Esophagus muscularis mucosa (tissue), 4 donors: ENCODE results near the gene PATL1. TPM values are rescaled to one million over a fixed set of nuclear protein-coding genes. Genes with fewer than 3 reads are reported as not detected.
"Not testable (repeated sequence)": the region's sequence is repeated elsewhere in the genome, so short reads cannot be mapped to it uniquely, and the experiment has no call there.

Experiments
- DNase-seq: peaks from one replicate; pipeline ENCODE4 v3.0.0-alpha.2; 2017; ENCODE audit errors: extremely low spot score
- H3K27ac ChIP-seq, 4 donors: fragments of 200-600 bp; sonication (generic); replicated peaks in 1 of 4; 1 replicate in 3 of 4; 2 replicates in 1 of 4; pipeline ENCODE4 v1.5.1; 2016 to 2019; ENCODE audit warnings: mild to moderate bottlenecking in 1 of 4
- H3K27me3 ChIP-seq, 4 donors: fragments of 200-600 bp; sonication (generic); one replicate each; pipeline versions ENCODE4 v1.5.1 to v1.6.0; 2016 to 2019
- H3K36me3 ChIP-seq, 4 donors: fragments of 200-600 bp; sonication (generic); one replicate each; pipeline ENCODE4 v1.5.1; 2016 to 2019
- H3K4me1 ChIP-seq, 4 donors: fragments of 200-600 bp; sonication (generic); one replicate each; pipeline ENCODE4 v1.5.1; 2016 to 2019
- H3K4me3 ChIP-seq, 4 donors: fragments of 200-600 bp; sonication (generic); 1 replicate in 2 of 4; 2 replicates in 2 of 4; pipeline ENCODE4 v1.5.1; 2016 to 2019; ENCODE audit warnings: mild to moderate bottlenecking in 4 of 4, moderate library complexity in 1 of 4
- H3K9me3 ChIP-seq, 4 donors: fragments of 200-600 bp; sonication (generic); 1 replicate in 3 of 4; 2 replicates in 1 of 4; pipeline ENCODE4 v1.5.1; 2016 to 2019
- CTCF ChIP-seq, 3 experiments: fragments of 200-600 bp in 2 of 3; fragments of 450-650 bp in 1 of 3; sonication (generic) in 2 of 3; IDR thresholded peaks; one replicate each; pipeline ENCODE4 v1.5.1; 2017 to 2019; ENCODE audit warnings: antibody characterized with exemption in 3 of 3, mild to moderate bottlenecking in 2 of 3, moderate library complexity in 1 of 3
- EP300 ChIP-seq: sonication (generic); formaldehyde crosslinking; IDR thresholded peaks from one replicate; pipeline ENCODE4 v1.6.1; 2017; ENCODE audit warnings: antibody characterized with exemption
- POLR2A ChIP-seq: fragments of 450-650 bp; IDR thresholded peaks from one replicate; pipeline ENCODE4 v1.6.1; 2017; ENCODE audit warnings: antibody characterized with exemption, moderate library complexity, mild to moderate bottlenecking, low read depth
- POLR2AphosphoS5 ChIP-seq, 2 donors: sonication (generic); formaldehyde crosslinking; IDR thresholded peaks; one replicate each; pipeline ENCODE4 v1.6.1; 2017; ENCODE audit warnings: antibody characterized with exemption in 2 of 2
- WGBS: methylation state at CpG from one replicate; pipeline ENCODE4 v1.1.5; 2018; 5-methylcytosine and 5-hydroxymethylcytosine counted together
- intact Hi-C: fragments of 100-400 bp; cut with DNase I; formaldehyde crosslinking; loops from one replicate; pipeline ENCODE4 v1.15.1; 2023
- total RNA-seq, 4 donors: library from RNA; depleted of rRNA; stranded (reverse); fragments of >200 nt; gene quantifications; one replicate each; pipeline versions ENCODE4 v1.1.0 to v1.2.1, GENCODE V29; 2016

The PATL1 gene
- total RNA-seq, 4 donors from 2014 or later, result 12.5 to 18.5 (median 16.1) TPM

- Histone ChIP-seq H3K27ac (no peak overlapping the region), H3K36me3 (peaks cover 68 to 97% (median 83%) of the 10 kb centered on the region in 4 donors)
Measured at GRCh38 chr11:59641156-59641555, 27.7 kb downstream of the PATL1 start.

GRCh38 chr11:59630493-59630892, 38.3 kb downstream of the PATL1 start:
- Histone ChIP-seq H3K36me3 (peaks cover 2 to 27% (median 7%) of the 10 kb centered on the region in 4 donors), H3K27ac (no peak overlapping the region), H3K9me3 (no peaks in the 10 kb centered on the region), H3K27me3 (no peaks in the 10 kb centered on the region), H3K4me1 (no peaks in the 10 kb centered on the region), H3K4me3 (no peak overlapping the region)
- intact Hi-C loops, result no loop called here
- 84% methylated on average over 2 of the region's 2 CpGs for WGBS
- no peak for TF ChIP-seq POLR2A
- TF ChIP-seq EP300, result no peak
- no peak for TF ChIP-seq CTCF (IDR thresholded peaks at IDR 0.05)
- TF ChIP-seq POLR2AphosphoS5 (IDR thresholded peaks at IDR 0.05), result no peak
- no peak for DNase-seq

More at GRCh38 chr11:59641156-59641555, 27.7 kb downstream of the PATL1 start:
- no peak for TF ChIP-seq EP300
- TF ChIP-seq CTCF (IDR thresholded peaks at IDR 0.05), result no peak
- no peak for TF ChIP-seq POLR2AphosphoS5 (IDR thresholded peaks at IDR 0.05)
- no peak for TF ChIP-seq POLR2A
- no peak for DNase-seq
- Histone ChIP-seq H3K9me3 (no peaks in the 10 kb centered on the region), H3K27me3 (no peaks in the 10 kb centered on the region), H3K4me3 (no peak overlapping the region), H3K4me1 (peaks cover 0 to 13% (median 6%) of the 10 kb centered on the region in 4 donors)
- intact Hi-C loops, result no loop called here
- WGBS, result 91% methylated on average over 3 of the region's 3 CpGs

- peaks cover 0 to 22% (median 5%) of the 10 kb centered on the region in 4 donors for H3K36me3 ChIP-seq
- H3K4me3 ChIP-seq, result no peak overlapping the region
- no peaks in the 10 kb centered on the region for H3K9me3 ChIP-seq
- TF ChIP-seq EP300, result no peak
- no peak for TF ChIP-seq POLR2AphosphoS5 (IDR thresholded peaks at IDR 0.05)
- no peak for TF ChIP-seq CTCF (IDR thresholded peaks at IDR 0.05)
- no peak for TF ChIP-seq POLR2A
- no peaks in the 10 kb centered on the region for H3K4me1 ChIP-seq
- no peaks in the 10 kb centered on the region for H3K27me3 ChIP-seq
- no peak for DNase-seq
- H3K27ac ChIP-seq, result no peak overlapping the region
- intact Hi-C loops, result no loop called here
Measured at GRCh38 chr11:59629996-59630395, 38.8 kb downstream of the PATL1 start.

GRCh38 chr11:59626969-59627368, 41.9 kb downstream of the PATL1 start:
- H3K27me3 ChIP-seq, DNase-seq, H3K4me3 ChIP-seq, H3K9me3 ChIP-seq, H3K4me1 ChIP-seq, H3K27ac ChIP-seq, intact Hi-C loops: not testable (repeated sequence)
- 86% methylated on average over 4 of the region's 4 CpGs for WGBS
- H3K36me3 ChIP-seq, result peaks cover 0 to 15% (median 2%) of the 10 kb centered on the region in 4 donors

GRCh38 chr11:59625703-59626102, 43.1 kb downstream of the PATL1 start:
- 89% methylated on average over 3 of the region's 3 CpGs for WGBS
- intact Hi-C loops, result no loop called here

More at GRCh38 chr11:59625703-59626102, 43.1 kb downstream of the PATL1 start:
- Histone ChIP-seq H3K9me3 (no peaks in the 10 kb centered on the region), H3K27me3 (no peaks in the 10 kb centered on the region), H3K27ac (no peak overlapping the region), H3K36me3 (peaks cover 0 to 8% (median 0%) of the 10 kb centered on the region in 4 donors), H3K4me1 (no peaks in the 10 kb centered on the region), H3K4me3 (no peak overlapping the region)
- no peak for DNase-seq
- TF ChIP-seq CTCF (IDR thresholded peaks at IDR 0.05) (no peak), POLR2AphosphoS5 (IDR thresholded peaks at IDR 0.05) (no peak), POLR2A (no peak), EP300 (no peak)
